Measurements from ENCODE around the gene UGT2B11.

DNA sequence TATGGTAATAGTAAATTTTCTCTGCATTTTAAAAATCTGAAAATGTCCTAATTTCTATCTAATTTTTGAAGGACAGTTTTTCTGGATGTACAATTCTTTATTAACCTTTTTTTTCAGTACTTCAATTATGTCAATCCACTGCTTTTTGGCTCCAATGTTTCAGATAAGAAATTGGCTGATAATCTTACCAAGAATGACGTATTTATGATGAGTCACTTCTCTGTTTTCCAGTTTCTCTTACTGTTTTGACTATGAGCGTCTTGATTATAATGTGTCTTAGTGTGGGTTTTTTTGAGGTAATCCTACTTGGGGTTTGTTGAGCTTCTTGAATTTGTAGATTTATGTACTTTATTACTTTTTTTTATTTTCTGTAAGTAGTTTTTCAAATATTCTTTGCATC lies 47.2 kb downstream of the UGT2B11 start:
- TF ChIP-seq, protein P1, sequence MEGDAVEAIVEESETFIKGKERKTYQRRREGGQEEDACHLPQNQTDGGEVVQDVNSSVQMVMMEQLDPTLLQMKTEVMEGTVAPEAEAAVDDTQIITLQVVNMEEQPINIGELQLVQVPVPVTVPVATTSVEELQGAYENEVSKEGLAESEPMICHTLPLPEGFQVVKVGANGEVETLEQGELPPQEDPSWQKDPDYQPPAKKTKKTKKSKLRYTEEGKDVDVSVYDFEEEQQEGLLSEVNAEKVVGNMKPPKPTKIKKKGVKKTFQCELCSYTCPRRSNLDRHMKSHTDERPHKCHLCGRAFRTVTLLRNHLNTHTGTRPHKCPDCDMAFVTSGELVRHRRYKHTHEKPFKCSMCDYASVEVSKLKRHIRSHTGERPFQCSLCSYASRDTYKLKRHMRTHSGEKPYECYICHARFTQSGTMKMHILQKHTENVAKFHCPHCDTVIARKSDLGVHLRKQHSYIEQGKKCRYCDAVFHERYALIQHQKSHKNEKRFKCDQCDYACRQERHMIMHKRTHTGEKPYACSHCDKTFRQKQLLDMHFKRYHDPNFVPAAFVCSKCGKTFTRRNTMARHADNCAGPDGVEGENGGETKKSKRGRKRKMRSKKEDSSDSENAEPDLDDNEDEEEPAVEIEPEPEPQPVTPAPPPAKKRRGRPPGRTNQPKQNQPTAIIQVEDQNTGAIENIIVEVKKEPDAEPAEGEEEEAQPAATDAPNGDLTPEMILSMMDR (IDR thresholded peaks at IDR 0.05; ENCODE audit: low read length) = no peak
- TF ChIP-seq EZH2 (IDR thresholded peaks at IDR 0.05; ENCODE audit: borderline replicate concordance, low read length) = no peak
